ENCODE results near the gene CREB5. TPM values are rescaled to one million over a fixed set of nuclear protein-coding genes. Genes with fewer than 3 reads are reported as not detected.

The CREB5 gene
- total and polyA plus RNA-seq, 2 of the 8 experiments (the other 6 are each of a cell fraction or from before 2014, with no cell fraction given): 2.4 to 2.7 TPM

DNA sequence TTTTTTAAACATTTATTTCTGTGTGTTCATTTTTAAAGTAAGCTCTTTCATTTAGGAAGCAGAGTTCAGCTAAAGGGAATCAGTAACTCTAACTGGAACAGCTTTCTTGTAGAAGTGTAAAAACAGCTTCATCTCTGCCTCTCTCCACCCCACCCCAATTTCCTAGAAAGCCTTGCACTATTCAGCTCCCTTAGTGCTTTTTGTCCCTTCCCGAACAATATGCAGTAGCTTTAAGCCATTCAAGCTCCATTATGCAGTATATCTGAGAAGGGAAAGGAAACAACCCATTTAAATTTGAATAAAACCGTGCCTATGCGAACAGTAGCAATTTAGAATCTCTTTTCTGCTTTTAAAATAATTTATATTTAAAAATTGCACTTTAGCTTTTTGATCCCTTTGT, 411.3 kb downstream of the CREB5 start:
- no peak overlapping the region for H2AK5ac ChIP-seq (ENCODE audit: low read depth, low read length)
- WGBS, 2 experiments (ENCODE audit: extremely low coverage in 1 of 2, insufficient coverage in 1 of 2, insufficient read length in 1 of 2, insufficient replicate concordance in 2 of 2, low coverage in 1 of 2, low lambda C conversion rate in 2 of 2, missing lambda C conversion rate in 1 of 2): 65% methylated on average over 3 of the region's 3 CpGs; no CpG with 5 or more reads in 1 of the 2 experiments
- H2BK5ac ChIP-seq (ENCODE audit: low read depth, low read length): no peak overlapping the region
- no peak overlapping the region for H2AFZ ChIP-seq (ENCODE audit: low read length)
- DNase-seq (ENCODE audit: low read depth in 1 of 2, low spot score in 2 of 2) (no peak), FAIRE-seq (no peak)
- no peak overlapping the region for H4K91ac ChIP-seq (replicated peaks; ENCODE audit: insufficient read length, low read length)
- TF ChIP-seq KDM1A (IDR thresholded peaks at IDR 0.05; ENCODE audit: borderline replicate concordance, low read length): no peak
- TF ChIP-seq ATF2 (IDR thresholded peaks at IDR 0.05; ENCODE audit: low read length): no peak
- no peak for TF ChIP-seq USF2 (IDR thresholded peaks at IDR 0.05; ENCODE audit: low read length)
- no peaks in the 10 kb centered on the region for H3K23me2 ChIP-seq (ENCODE audit: low read depth, low read length)
- H3K56ac ChIP-seq (replicated peaks; ENCODE audit: insufficient read length, low read depth, low read length): no peak overlapping the region
- no peak overlapping the region for H2BK12ac ChIP-seq (ENCODE audit: low read depth, low read length)
- H2BK120ac ChIP-seq (replicated peaks; ENCODE audit: low read depth, low read length): no peak overlapping the region
- H3K4me1 ChIP-seq (replicated peaks in 1 of 4; ENCODE audit: control insufficient read depth in 3 of 4, insufficient read depth in 4 of 4, low read length in 3 of 4): peaks cover 0 to 5% (median 1%) of the 10 kb centered on the region in 4 experiments; a peak in 3 of 7 replicates
- no peak overlapping the region for H2BK15ac ChIP-seq (ENCODE audit: low read length)
- no peak overlapping the region for H3K14ac ChIP-seq (ENCODE audit: insufficient read length)
- ChIA-PET POLR2A (ENCODE audit: partially characterized antibody) (no interaction called here), CTCF (ENCODE audit: partially characterized antibody) (interaction anchor here (2.5 kb wide), 1 partner anchor 17 kb away, joined by 15 read pairs; no protein-coding TSS in a partner anchor)
- H3K9me3 ChIP-seq (ENCODE audit: insufficient read depth in 2 of 2, low read depth in 1 of 2, low read length in 1 of 2): no peaks in the 10 kb centered on the region
- H4K5ac ChIP-seq (ENCODE audit: insufficient read length, low read depth, low read length): no peak overlapping the region
- no peaks in the 10 kb centered on the region for H3K79me2 ChIP-seq (ENCODE audit: control insufficient read depth in 1 of 2, insufficient read depth in 2 of 2, low read length in 2 of 2)
- H4K20me1 ChIP-seq (replicated peaks in 1 of 2; ENCODE audit: control insufficient read depth in 1 of 2, insufficient read depth in 2 of 2, low read length in 2 of 2): no peaks in the 10 kb centered on the region
- no peak overlapping the region for H3K9ac ChIP-seq (replicated peaks in 1 of 4; ENCODE audit: extremely low read depth in 1 of 4, low read depth in 3 of 4, low read length in 3 of 4)
- no peak overlapping the region for H3K4ac ChIP-seq (replicated peaks; ENCODE audit: insufficient read length, low read depth, low read length)
- no peaks in the 10 kb centered on the region for H3K27me3 ChIP-seq (replicated peaks in 1 of 4; ENCODE audit: control insufficient read depth in 3 of 4, extremely low read depth in 1 of 4, insufficient read depth in 3 of 4, low read length in 3 of 4)
- H3K18ac ChIP-seq (ENCODE audit: extremely low read depth, low read length): no peak overlapping the region
- no peak overlapping the region for H3K23ac ChIP-seq (ENCODE audit: insufficient read length)
- no peak overlapping the region for H3K4me3 ChIP-seq (ENCODE audit: extremely low read depth in 1 of 4, insufficient read depth in 2 of 4, low read depth in 3 of 4, low read length in 4 of 4)
- H4K8ac ChIP-seq (ENCODE audit: extremely low read depth, insufficient read depth, low read length): no peak overlapping the region
- H2BK20ac ChIP-seq (ENCODE audit: low read length): no peak overlapping the region
- no peak overlapping the region for H3K4me2 ChIP-seq (ENCODE audit: insufficient read depth in 1 of 2, low read depth in 2 of 2, low read length in 2 of 2)
- no peaks in the 10 kb centered on the region for H3K36me3 ChIP-seq (ENCODE audit: control insufficient read depth in 2 of 4, insufficient read depth in 4 of 4, low read length in 3 of 4)
- no peak overlapping the region for H3K27ac ChIP-seq (ENCODE audit: low read depth, low read length)
- no peaks in the 10 kb centered on the region for H3K79me1 ChIP-seq (ENCODE audit: low read depth, low read length)
